ENCODE results near the gene WDR86.

- TF ChIP-seq POLR2A (IDR thresholded peaks at IDR 0.05; ENCODE audit: low read depth, low read length) (no peak), TAF1 (IDR thresholded peaks at IDR 0.05; ENCODE audit: borderline replicate concordance, low read depth, low read length) (no peak)
Measured at GRCh38 chr7:151451156-151451555, 41.3 kb upstream of the WDR86 start.
